Activated T-helper 1 cell treated with anti-CD3 and anti-CD28 coated beads, Interleukin-12 subunit alpha, Interleukin-12 subunit beta, Interleukin-2, Interleukin-4 antibody, amounts not matched to agents 30 ng/mL and 10 ng/mL and 1 ng/mL, durations not matched to agents 14 hours and 24 hours and 36 hours (primary cell): ENCODE results near the gene NT5E. TPM values are rescaled to one million over a fixed set of nuclear protein-coding genes. Genes with fewer than 3 reads are reported as not detected.
A peak's percentile ranks its signal among the peaks of the same experiment; 100 is the strongest.

ENCODE experiments used
- DNase-seq: peaks from one replicate; pipeline ENCODE4 v3.0.0; 2021; ENCODE audit warnings: low spot score
- H3K27ac Mint-ChIP-seq: one replicate; pipeline ENCODE4 v1.8.0; 2021; ENCODE audit warnings: mild to moderate bottlenecking, mixed read lengths
- H3K27me3 Mint-ChIP-seq: one replicate; pipeline ENCODE4 v1.8.0; 2022; ENCODE audit warnings: mild to moderate bottlenecking, moderate library complexity, mixed read lengths; ENCODE audit not compliant: insufficient read depth
- H3K36me3 Mint-ChIP-seq: one replicate; pipeline ENCODE4 v1.8.0; 2021; ENCODE audit warnings: low read depth, mixed read lengths
- H3K4me1 Mint-ChIP-seq: one replicate; pipeline ENCODE4 v1.8.0; 2021; ENCODE audit warnings: low read depth, mixed read lengths
- H3K4me3 Mint-ChIP-seq: one replicate; pipeline ENCODE4 v1.8.0; 2021; ENCODE audit warnings: mild to moderate bottlenecking, moderate library complexity, mixed read lengths
- H3K9me3 Mint-ChIP-seq: one replicate; pipeline ENCODE4 v1.8.0; 2021; ENCODE audit warnings: mixed read lengths
- intact Hi-C: fragments of 100-400 bp; cut with micrococcal nuclease; formaldehyde crosslinking; loops from one replicate; pipeline ENCODE4 v1.15.1; 2024
- total RNA-seq: library from RNA; stranded (reverse); gene quantifications from 2 replicates; pipeline ENCODE4 v1.2.3, GENCODE V29; 2022

Gene NT5E
- total RNA-seq, 1 donor from 2014 or later, result 15.2 TPM

DNA sequence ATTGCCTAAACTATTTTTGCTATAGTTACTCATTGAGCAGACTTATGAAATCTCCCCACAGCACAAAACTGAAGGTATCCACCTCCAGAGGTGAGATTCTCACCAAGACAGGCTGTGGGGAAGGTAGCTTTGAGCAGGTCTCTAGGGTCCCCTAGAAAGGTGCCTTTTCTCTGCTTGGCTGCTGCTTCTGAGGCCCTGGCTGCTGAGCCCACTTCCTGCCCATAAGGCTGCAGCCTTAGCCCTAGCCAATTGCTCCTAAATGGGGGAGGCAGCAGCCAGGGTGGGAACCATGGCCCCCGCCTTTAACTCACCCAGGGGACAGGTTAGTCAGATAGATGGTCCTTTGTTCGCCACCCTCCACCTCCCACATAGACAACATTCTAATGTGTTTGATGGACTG lies 3.6 kb downstream of the NT5E start:
- H3K4me1 Mint-ChIP-seq, result peaks cover 87% of the 10 kb centered on the region
- peak overlapping the region; percentile 11 for H3K4me3 Mint-ChIP-seq

DNA sequence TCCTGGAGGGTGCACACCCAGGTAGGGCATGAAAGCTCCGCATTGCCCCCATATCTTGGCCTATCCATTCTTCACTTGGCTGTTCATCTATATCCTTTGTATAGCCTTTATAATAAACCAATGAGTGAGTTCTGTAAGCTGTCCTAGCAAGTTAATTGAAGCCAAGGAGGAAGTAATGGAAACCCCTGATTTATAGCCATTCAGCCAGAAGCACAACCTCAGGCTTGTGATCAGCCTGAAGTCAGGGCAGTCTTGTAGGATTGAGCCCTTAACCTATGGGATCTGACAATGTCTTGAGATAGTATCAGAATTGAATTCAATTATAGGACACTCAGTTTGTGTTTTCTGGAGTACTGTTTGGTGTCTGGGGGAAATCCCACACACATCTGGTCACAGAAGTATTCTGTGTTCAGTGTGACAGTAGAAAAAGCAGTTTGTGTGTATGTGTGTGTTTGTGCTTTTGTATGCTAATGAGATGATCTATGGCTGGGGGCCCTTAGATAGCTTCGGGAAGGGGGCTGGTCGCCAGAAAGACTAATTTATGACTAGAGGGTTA lies 5.7 kb downstream of the NT5E start:
- Mint-ChIP-seq H3K27me3 (peaks cover 11% of the 10 kb centered on the region), H3K4me1 (peaks cover 89% of the 10 kb centered on the region), H3K9me3 (no peaks in the 10 kb centered on the region), H3K27ac (peak overlapping the region; percentile 11), H3K36me3 (peaks cover 18% of the 10 kb centered on the region), H3K4me3 (peak overlapping the region; percentile 9)
- no peak for DNase-seq
- intact Hi-C loops, result no loop called here

More for the DNA sequence above, 3.6 kb downstream of the NT5E start:
- no peak for DNase-seq
- Mint-ChIP-seq H3K9me3 (no peaks in the 10 kb centered on the region), H3K27me3 (peaks cover 15% of the 10 kb centered on the region), H3K27ac (no peak overlapping the region), H3K36me3 (peaks cover 18% of the 10 kb centered on the region)
- intact Hi-C loops, result loop anchor here (2.0 kb wide), 1 partner anchor 1699 kb away; no protein-coding TSS in a partner anchor

DNA sequence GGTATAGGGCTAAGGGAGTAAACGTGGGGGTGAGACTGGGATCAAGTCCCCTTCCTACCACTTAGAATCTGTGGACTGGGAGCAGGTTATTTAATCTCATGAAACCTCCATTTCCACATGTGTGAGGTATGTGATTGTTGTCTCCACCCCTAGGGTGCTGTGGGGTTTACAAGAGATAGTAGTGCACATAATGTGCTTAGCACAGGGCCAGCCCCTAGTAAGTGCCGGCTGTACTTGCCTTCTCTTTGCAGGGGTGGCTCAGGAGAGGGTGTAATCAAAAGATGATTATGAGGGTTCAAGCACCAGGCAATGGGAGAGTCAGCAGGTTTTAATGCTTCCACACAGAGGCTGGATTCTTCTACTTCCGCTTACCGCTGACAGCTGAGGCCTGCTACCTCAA lies 6.9 kb downstream of the NT5E start:
- Mint-ChIP-seq H3K9me3 (no peaks in the 10 kb centered on the region), H3K4me3 (no peak overlapping the region), H3K36me3 (peaks cover 11% of the 10 kb centered on the region), H3K4me1 (peaks cover 89% of the 10 kb centered on the region), H3K27me3 (no peaks in the 10 kb centered on the region), H3K27ac (peak overlapping the region; percentile 29)
- no peak for DNase-seq
- intact Hi-C loops, result no loop called here

DNA sequence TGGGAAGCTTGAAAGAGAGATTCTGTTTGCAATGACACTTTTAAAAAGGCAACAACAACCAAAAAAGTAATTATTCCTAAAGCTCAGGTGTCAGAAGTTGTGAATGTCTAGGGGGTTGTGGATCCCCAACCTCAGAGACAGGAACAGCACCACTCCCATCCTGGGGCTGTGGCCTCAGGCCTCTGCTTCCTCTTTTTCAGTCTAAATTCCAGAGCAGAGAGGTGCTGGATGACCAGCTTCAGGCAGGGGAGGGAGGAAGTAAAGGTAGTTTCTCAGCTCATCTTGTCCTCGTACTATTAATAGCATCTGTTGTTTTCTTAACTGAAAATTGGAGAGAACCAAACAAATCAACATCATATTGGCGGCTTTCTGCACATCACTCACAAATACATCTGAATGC lies 8.3 kb downstream of the NT5E start:
- H3K4me1 Mint-ChIP-seq, result peaks cover 90% of the 10 kb centered on the region
- DNase-seq, result no peak
- no peak overlapping the region for H3K4me3 Mint-ChIP-seq
- H3K27me3 Mint-ChIP-seq, result no peaks in the 10 kb centered on the region
- no peaks in the 10 kb centered on the region for H3K9me3 Mint-ChIP-seq
- intact Hi-C loops, result no loop called here
- peaks cover 11% of the 10 kb centered on the region for H3K36me3 Mint-ChIP-seq
- no peak overlapping the region for H3K27ac Mint-ChIP-seq

DNA sequence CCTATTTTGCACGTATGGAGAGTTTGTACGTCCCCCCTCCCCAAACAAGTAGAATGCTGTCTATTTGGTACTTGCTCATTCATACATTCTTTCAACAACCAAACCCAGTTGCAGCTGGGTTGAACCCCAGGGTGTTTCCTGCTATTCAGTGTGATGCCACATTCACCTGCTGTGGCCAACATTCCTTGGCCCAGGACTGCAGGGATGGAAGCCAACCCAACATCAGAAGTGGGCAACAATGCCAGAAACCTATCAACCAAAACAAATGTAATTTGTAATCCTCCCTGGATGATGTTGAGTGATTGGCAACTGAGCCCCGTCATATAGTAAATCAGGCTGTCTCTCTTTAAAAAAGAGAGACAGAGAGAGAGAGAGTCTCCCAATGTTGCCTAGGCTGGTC lies 8.9 kb downstream of the NT5E start:
- H3K36me3 Mint-ChIP-seq, result peaks cover 10% of the 10 kb centered on the region
- H3K9me3 Mint-ChIP-seq, result no peaks in the 10 kb centered on the region
- H3K4me1 Mint-ChIP-seq, result peaks cover 90% of the 10 kb centered on the region
- DNase-seq, result no peak
- peak overlapping the region; percentile 8 for H3K4me3 Mint-ChIP-seq
- H3K27me3 Mint-ChIP-seq, result no peaks in the 10 kb centered on the region
- intact Hi-C loops, result no loop called here
- H3K27ac Mint-ChIP-seq, result peak overlapping the region; percentile 45

DNA sequence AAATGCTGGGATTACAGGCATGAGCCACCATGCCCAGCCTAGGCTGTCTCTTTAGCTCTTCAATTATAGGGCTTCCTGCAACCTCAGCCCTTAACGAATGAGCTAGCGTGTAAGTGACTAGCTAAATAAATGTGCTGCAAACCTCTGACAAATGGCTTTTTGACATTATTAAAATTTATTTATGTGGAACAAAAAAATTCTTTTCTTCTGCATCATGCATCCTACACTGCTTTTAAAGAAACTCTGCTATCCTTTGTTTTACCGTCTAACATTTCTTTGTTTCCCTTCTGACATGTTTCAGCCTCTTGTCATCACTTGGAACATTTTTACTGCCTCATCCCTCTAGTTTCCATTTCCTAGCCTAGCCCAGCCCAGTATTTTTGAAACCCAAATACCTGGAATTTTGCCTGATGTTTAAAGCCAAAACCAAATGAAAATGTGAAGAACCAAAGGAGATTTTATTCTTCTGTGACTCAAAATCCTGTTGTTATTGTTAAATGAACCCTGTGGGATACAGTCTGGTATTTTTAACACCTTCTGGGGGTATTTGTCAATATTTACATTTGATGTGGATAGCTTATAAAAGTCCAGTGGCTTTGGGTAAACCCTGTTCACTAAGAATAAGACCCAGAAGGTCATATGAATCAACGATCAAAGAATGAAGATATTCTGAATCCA lies 9.5 kb downstream of the NT5E start:
- peaks cover 10% of the 10 kb centered on the region for H3K36me3 Mint-ChIP-seq
- no peaks in the 10 kb centered on the region for H3K9me3 Mint-ChIP-seq
- peak overlapping the region; percentile 75 for H3K27ac Mint-ChIP-seq
- no peak overlapping the region for H3K4me3 Mint-ChIP-seq
- intact Hi-C loops, result no loop called here
- no peak for DNase-seq
- peaks cover 90% of the 10 kb centered on the region for H3K4me1 Mint-ChIP-seq
- no peaks in the 10 kb centered on the region for H3K27me3 Mint-ChIP-seq

DNA sequence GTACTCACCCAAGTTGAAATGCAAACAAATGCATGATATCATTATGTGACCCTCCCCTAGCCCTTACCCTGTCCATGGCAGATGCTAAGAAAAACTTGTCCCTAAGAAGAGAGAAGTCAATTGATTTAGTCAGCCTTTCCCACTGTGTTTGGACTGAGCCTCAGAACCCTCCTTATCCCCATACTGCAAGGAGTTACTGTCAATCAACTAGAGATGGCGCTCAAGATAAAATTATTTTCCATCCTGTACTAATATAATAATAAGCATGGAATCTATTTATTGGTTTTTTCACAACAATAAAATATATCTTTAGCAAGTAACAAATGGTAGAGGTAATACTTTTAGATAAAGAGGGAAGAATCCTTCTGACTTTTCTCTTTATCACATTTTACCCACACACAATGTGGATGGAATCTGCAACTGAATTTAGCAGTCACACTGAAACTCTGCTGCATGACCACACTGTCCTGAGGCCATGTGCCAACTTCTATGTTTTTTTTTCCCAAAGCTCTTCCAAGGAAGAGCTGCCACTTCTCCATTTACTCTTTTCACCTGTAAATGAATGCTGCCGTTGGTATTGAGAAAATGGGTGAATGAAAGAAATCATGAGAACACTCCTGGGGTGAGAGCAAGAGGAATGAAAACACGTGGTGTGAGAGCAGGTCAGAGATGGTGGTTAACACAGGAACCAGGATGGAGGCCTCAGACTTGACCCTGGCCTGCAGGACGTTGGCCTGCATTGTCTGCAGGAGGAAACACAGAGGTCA lies 10.5 kb downstream of the NT5E start:
- no peak for DNase-seq
- H3K27ac Mint-ChIP-seq, result peak overlapping the region; percentile 89
- H3K9me3 Mint-ChIP-seq, result no peaks in the 10 kb centered on the region
- H3K4me1 Mint-ChIP-seq, result peaks cover 98% of the 10 kb centered on the region
- intact Hi-C loops, result loop anchor here (2.0 to 5.0 kb wide), 3 partner anchors 132 to 1233 kb away; partner anchors contain the start of genes CEP162, SNX14 and SYNCRIP
- no peaks in the 10 kb centered on the region for H3K27me3 Mint-ChIP-seq
- H3K36me3 Mint-ChIP-seq, result peaks cover 10% of the 10 kb centered on the region
- H3K4me3 Mint-ChIP-seq, result no peak overlapping the region

DNA sequence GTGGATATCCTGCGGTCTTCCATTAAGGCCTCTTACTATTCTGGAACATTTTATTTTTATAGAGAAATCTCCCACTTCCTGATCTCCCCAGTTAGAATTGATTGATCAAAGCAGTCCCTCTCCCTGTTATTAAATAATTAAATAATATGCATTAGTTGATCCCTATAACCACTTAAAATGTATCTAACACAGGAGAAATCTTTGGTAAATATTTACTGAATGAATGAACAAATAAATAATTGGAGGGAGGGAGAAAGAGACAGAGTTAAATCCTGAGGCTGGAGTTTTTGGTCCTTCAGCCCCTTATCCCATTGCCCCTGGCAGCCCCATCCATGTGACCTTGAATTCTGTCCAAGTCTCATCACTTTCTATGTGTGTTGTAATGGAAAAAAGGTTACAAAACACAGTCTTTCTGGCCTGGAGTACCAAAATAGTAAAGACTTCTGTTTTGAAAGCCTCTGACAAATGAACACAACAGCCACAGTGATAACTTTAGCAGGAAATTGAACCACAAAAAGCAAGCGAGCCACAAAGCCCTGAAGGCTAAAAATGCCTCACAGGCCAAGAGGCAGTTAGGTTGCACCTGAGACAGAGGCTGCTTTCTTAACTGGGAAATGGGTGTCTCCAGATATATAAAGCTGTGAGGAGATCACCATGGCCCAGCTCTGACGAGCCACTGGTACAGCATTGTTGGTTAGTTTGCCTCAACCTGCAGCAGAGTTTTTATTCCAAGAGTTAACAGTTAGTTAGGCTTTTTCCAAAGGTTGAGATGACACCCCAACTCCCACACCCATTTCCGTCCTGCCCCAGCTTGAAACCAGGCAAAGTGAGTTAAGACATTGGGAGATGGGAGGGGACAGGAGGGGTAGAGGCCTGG lies 11.3 kb downstream of the NT5E start:
- no peaks in the 10 kb centered on the region for H3K9me3 Mint-ChIP-seq
- H3K4me3 Mint-ChIP-seq, result peak overlapping the region; percentile 57
- H3K4me1 Mint-ChIP-seq, result peaks cover 98% of the 10 kb centered on the region
- DNase-seq, result peak; percentile 64
- H3K27me3 Mint-ChIP-seq, result no peaks in the 10 kb centered on the region
- H3K36me3 Mint-ChIP-seq, result peaks cover 12% of the 10 kb centered on the region
- H3K27ac Mint-ChIP-seq, result peak overlapping the region; percentile 89
- intact Hi-C loops, result loop anchor here (1.0 to 5.0 kb wide), 4 partner anchors 11 to 1234 kb away; partner anchors contain the start of genes CEP162, NT5E, SNX14 and SYNCRIP

DNA sequence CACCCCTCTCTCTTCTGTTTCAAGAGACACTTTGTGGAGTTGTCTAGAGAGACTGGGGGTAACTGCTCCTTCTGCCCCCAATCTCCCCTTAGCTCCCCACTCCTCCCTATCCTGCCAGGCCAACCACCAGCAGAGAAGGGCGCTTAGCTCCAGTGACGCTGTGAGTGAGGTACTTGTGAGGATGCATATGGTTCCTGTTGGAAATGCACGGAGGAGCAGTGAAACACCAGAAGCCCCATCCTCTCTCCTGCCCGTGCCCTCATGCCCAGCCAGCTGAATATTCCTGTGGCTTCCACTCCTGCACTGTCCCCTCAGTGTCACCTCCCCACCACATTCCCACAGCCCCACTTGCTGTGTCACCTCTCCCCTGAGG lies 11.9 kb downstream of the NT5E start:
- H3K4me3 Mint-ChIP-seq, result peak overlapping the region; percentile 71
- H3K36me3 Mint-ChIP-seq, result peaks cover 14% of the 10 kb centered on the region
- H3K9me3 Mint-ChIP-seq, result no peaks in the 10 kb centered on the region

DNA sequence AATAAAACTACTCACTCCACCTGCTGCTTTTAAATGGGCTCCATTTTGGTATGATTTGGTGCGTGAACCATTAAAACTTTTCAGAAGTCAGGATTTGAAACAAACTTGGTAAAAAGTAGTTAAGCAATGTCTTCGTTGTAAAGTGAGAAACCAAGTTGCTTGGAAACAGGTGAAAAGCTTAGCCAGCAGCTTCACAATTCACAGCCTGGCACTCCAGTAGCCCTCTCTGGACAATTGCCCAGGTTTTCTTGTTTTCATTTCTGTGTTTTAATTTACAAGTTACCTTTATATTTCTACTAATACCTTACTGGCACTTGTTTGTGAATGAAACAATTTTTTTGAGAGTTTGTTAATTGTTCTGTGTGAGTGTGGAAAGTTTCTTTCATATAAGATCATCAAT lies 12.8 kb downstream of the NT5E start:
- Mint-ChIP-seq H3K27ac (peak overlapping the region; percentile 89), H3K4me3 (no peak overlapping the region), H3K36me3 (peaks cover 7% of the 10 kb centered on the region), H3K4me1 (peaks cover 86% of the 10 kb centered on the region), H3K27me3 (peaks cover 2% of the 10 kb centered on the region), H3K9me3 (no peaks in the 10 kb centered on the region)
- intact Hi-C loops, result loop anchor here (5.0 kb wide), 2 partner anchors 180 to 1235 kb away; partner anchors contain the start of genes CEP162 and SYNCRIP
- no peak for DNase-seq

More for the DNA sequence above, 11.9 kb downstream of the NT5E start:
- intact Hi-C loops, result loop anchor here (1.0 to 5.0 kb wide), 4 partner anchors 11 to 1234 kb away; partner anchors contain the start of genes CEP162, NT5E, SNX14 and SYNCRIP
- Mint-ChIP-seq H3K4me1 (peaks cover 95% of the 10 kb centered on the region), H3K27ac (peak overlapping the region; percentile 89), H3K27me3 (peaks cover 2% of the 10 kb centered on the region)
- DNase-seq, result no peak

DNA sequence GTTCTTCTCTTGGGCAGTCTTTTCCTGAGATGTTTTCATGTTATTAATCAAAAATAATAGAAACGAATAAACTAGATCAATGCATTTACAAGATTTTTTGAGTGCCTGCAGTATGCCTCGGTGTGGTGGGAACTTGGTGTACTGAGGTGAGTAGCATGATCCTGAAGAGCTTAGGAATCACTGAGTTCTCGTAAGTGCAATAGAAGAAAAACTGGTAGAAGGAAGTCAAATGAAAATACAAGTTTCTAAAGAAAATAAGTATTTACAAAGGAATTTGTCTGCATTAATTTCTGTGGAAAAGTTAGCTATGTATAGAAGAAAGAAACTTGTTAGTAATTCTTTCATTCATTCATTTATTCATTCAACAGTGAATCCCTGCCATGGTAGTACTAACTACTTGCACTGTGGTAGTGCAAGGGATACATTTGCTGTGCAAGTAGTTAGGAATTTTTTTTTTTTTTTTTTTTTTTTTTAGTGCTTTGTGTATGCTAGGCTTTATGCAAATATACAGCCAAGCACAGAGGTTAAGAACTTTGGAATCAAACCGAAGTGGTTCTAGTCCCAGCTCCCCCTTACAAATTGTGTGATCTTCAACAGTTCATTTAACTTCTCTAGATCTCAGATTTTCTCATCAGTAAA lies 13.9 kb downstream of the NT5E start:
- no peaks in the 10 kb centered on the region for H3K9me3 Mint-ChIP-seq
- H3K36me3 Mint-ChIP-seq, result peaks cover 10% of the 10 kb centered on the region
- intact Hi-C loops, result loop anchor here (1.0 to 5.0 kb wide), 5 partner anchors 47 to 1236 kb away; partner anchors contain the start of genes CEP162 and SYNCRIP
- H3K4me1 Mint-ChIP-seq, result peaks cover 80% of the 10 kb centered on the region
- peaks cover 2% of the 10 kb centered on the region for H3K27me3 Mint-ChIP-seq
- DNase-seq, result no peak
- peak overlapping the region; percentile 90 for H3K27ac Mint-ChIP-seq
- peak overlapping the region; percentile 43 for H3K4me3 Mint-ChIP-seq

DNA sequence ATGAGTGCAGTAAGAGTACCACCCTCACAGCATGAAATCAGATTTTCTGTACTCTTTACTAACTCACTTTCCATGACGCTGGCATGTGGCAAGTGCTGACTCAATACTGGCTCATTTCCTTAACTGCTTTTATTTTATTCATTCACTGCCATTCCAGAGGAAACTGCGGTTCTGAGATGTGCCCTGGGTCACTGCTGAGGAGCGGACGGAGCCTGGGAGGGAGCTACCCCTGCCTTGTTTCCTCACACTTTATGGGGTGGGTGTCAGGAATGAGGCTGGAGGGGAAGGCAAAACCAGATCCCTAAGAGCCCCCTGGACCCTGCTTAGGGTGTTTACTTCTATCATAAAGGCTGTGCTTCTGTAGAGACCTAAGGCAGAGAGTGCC lies 14.4 kb downstream of the NT5E start:
- H3K27me3 Mint-ChIP-seq, result peaks cover 2% of the 10 kb centered on the region

More for the DNA sequence above, 14.4 kb downstream of the NT5E start:
- H3K4me3 Mint-ChIP-seq, result peak overlapping the region; percentile 43
- no peaks in the 10 kb centered on the region for H3K9me3 Mint-ChIP-seq
- DNase-seq, result peak; percentile 14
- peaks cover 10% of the 10 kb centered on the region for H3K36me3 Mint-ChIP-seq
- H3K27ac Mint-ChIP-seq, result peak overlapping the region; percentile 90
- intact Hi-C loops, result loop anchor here (1.0 to 5.0 kb wide), 5 partner anchors 48 to 1237 kb away; partner anchors contain the start of genes CEP162 and SYNCRIP
- peaks cover 75% of the 10 kb centered on the region for H3K4me1 Mint-ChIP-seq
